HUES64 (cell line): ENCODE results near the gene GAS7.

Experiments
- H3K27ac ChIP-seq: 2 replicates; pipeline ENCODE4 v1.7.0; 2013; ENCODE audit warnings: low read depth, low read length, inconsistent platforms
- H3K27me3 ChIP-seq: 2 replicates; pipeline ENCODE4 v1.6.1; 2013; ENCODE audit warnings: mild to moderate bottlenecking, low read length; ENCODE audit not compliant: insufficient read depth
- H3K36me3 ChIP-seq: 2 replicates; pipeline ENCODE4 v1.6.1; 2013; ENCODE audit warnings: mild to moderate bottlenecking, low read length; ENCODE audit not compliant: insufficient read depth
- H3K4me1 ChIP-seq: 2 replicates; pipeline ENCODE4 v1.6.1; 2013; ENCODE audit warnings: mild to moderate bottlenecking, low read length, moderate library complexity; ENCODE audit not compliant: insufficient read depth
- H3K4me3 ChIP-seq: 2 replicates; pipeline ENCODE4 v1.5.1; 2013; ENCODE audit warnings: mild to moderate bottlenecking, low read length, moderate library complexity
- H3K9ac ChIP-seq: 2 replicates; pipeline ENCODE4 v1.6.1; 2013; ENCODE audit warnings: mild to moderate bottlenecking, low read depth, low read length
- H3K9me3 ChIP-seq: 2 replicates; pipeline ENCODE4 v1.6.1; 2013; ENCODE audit warnings: low read depth, low read length; ENCODE audit not compliant: insufficient read depth
- WGBS: fragments of 150-250, 120-280 bp; methylation state at CpG from one replicate; pipeline ENCODE4 v1.1.7; 2013; ENCODE audit warnings: missing lambda C conversion rate; 5-methylcytosine and 5-hydroxymethylcytosine counted together

Gene GAS7

DNA sequence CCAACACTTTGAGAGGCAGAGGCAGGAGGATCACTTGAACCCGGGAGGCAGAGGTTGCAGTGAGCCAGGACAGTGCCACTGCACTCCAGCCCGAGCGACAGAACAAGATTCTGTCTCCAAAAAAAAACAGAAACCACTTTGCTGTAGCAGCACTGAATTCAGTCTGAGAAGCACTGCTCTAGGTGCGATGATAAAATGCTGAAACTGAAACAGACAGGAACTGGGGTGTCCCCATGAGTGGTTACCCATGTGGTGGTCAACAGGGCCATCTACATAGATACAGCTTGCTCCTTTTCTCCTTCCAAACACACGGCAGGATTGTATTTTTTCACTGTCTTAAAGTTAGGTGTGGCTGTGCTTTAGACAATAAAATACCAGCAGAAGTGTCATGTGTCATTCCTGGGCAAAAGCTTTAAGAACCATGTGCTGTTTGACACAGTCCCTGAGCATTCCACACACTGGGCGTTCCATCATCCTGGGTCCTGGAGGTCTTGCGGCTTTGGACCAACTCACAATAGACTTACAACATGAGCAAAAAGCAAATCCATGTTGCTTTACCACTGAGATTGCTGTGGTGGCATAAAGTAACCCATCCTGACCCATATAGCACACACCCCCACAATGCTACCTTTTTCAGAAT, 11.5 kb downstream of the GAS7 start:
- H3K4me1 ChIP-seq: peaks cover 18% of the 10 kb centered on the region
- WGBS: 94% methylated on average over 7 of the region's 7 CpGs
- no peak overlapping the region for H3K27ac ChIP-seq
- H3K36me3 ChIP-seq: no peaks in the 10 kb centered on the region
- H3K4me3 ChIP-seq: no peak overlapping the region
- no peaks in the 10 kb centered on the region for H3K9me3 ChIP-seq
- no peak overlapping the region for H3K9ac ChIP-seq
- no peaks in the 10 kb centered on the region for H3K27me3 ChIP-seq

GRCh38 chr17:10183931-10184930, 14.2 kb downstream of the GAS7 start:
- no peaks in the 10 kb centered on the region for H3K36me3 ChIP-seq
- H3K27ac ChIP-seq: 0 out of 2 replicates have a peak overlapping the region, but pooled peaks have one; percentile 11
- H3K9me3 ChIP-seq: no peaks in the 10 kb centered on the region
- H3K4me1 ChIP-seq: peaks cover 31% of the 10 kb centered on the region
- H3K9ac ChIP-seq: 0 out of 2 replicates have a peak overlapping the region, but pooled peaks have one; percentile 1
- H3K27me3 ChIP-seq: no peaks in the 10 kb centered on the region
- 63% methylated on average over 8 of the region's 8 CpGs for WGBS
- no peak overlapping the region for H3K4me3 ChIP-seq

DNA sequence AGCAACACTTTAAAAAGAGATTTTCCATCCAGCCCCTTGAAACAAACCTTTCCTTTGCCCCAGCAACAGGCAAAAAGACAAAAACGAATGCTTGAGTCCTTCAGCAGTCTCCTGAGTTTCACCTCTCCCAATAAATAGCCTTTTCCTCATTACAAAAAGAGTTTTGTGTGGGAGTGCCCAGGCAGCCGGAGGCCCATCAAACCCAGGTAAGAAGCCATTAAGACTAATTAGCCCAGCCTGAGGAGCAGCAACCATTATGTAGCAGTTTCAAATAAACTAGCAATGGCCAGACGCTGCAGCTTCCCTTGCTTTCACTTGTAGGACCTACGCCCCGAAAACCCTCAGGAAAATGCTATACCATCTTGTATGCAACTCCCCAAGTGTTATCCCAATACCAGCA, 15.6 kb downstream of the GAS7 start:
- Histone ChIP-seq H3K36me3 (no peaks in the 10 kb centered on the region), H3K27me3 (no peaks in the 10 kb centered on the region), H3K9ac (no peak overlapping the region), H3K9me3 (no peaks in the 10 kb centered on the region), H3K4me3 (no peak overlapping the region), H3K4me1 (peaks cover 44% of the 10 kb centered on the region), H3K27ac (no peak overlapping the region)
- 81% methylated on average over 5 of the region's 5 CpGs for WGBS

DNA sequence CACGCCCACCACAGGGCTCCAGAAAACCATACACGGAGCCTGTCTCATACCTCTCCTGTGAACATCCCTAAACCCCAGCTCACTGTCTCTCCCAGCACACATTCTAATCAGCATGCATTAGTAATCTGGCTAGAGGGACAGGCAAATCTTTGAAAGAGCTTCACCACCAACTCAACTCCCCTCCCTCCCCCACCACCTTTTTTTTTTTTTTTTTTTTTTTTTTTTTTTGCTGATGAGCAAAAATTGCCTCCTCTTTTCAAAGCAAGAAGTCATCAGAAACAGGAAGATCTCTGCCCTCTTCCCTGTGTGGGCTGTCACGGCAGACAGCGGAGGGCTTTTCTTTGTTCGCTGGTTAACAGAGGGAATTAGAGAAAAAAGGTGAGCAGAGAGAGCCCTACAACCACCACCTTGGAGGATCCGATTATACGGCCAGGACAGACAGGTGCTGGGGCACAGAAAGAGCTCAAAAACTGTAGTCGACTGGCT, 19.9 kb downstream of the GAS7 start:
- H3K4me3 ChIP-seq: peak overlapping the region; percentile 18; the same call in 1 of the 2 replicates
- H3K27ac ChIP-seq: peak overlapping the region; percentile 76; the same call in 1 of the 2 replicates
- H3K4me1 ChIP-seq: peaks cover 47% of the 10 kb centered on the region
- H3K9ac ChIP-seq: no peak overlapping the region
- WGBS: 42% methylated on average over 7 of the region's 8 CpGs
- no peaks in the 10 kb centered on the region for H3K27me3 ChIP-seq
- H3K36me3 ChIP-seq: no peaks in the 10 kb centered on the region
- H3K9me3 ChIP-seq: no peaks in the 10 kb centered on the region

GRCh38 chr17:10177913-10178505, 20.4 kb downstream of the GAS7 start:
- H3K27ac ChIP-seq: peak overlapping the region; percentile 76; the same call in 1 of the 2 replicates
- no peaks in the 10 kb centered on the region for H3K27me3 ChIP-seq
- H3K36me3 ChIP-seq: no peaks in the 10 kb centered on the region
- H3K4me3 ChIP-seq: peak overlapping the region; percentile 18
- H3K4me1 ChIP-seq: peaks cover 44% of the 10 kb centered on the region
- peak overlapping the region; percentile 34; the same call in 1 of the 2 replicates for H3K9ac ChIP-seq
- no peaks in the 10 kb centered on the region for H3K9me3 ChIP-seq
- WGBS: 19% methylated on average over 12 of the region's 12 CpGs

GRCh38 chr17:10177131-10177912, 21.1 kb downstream of the GAS7 start:
- WGBS: 41% methylated on average over 6 of the region's 6 CpGs
- no peak overlapping the region for H3K4me3 ChIP-seq
- H3K9ac ChIP-seq: peak overlapping the region; percentile 34; the same call in 1 of the 2 replicates
- peak overlapping the region; percentile 76; the same call in 1 of the 2 replicates for H3K27ac ChIP-seq
- peaks cover 44% of the 10 kb centered on the region for H3K4me1 ChIP-seq
- no peaks in the 10 kb centered on the region for H3K27me3 ChIP-seq
- no peaks in the 10 kb centered on the region for H3K36me3 ChIP-seq
- H3K9me3 ChIP-seq: no peaks in the 10 kb centered on the region

DNA sequence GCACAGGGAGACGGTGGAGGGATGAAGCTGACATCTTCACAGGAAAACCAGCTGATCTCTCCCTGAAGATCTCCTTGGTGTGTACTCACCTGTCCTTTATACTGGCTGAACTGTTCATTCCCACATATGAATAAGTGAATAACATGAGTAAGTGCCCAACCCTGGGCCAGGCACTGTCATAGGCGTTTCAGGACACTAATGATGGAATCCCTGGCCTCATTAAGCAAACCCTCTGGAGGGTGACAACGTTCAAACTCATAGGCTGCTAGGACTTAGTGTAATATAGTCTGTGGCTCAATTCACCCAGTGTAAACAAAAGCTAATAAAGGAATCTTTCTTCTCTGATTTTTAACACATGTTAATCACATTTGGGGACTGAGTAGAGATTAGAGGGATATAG, 24.5 kb downstream of the GAS7 start:
- 82% methylated on average over 3 of the region's 3 CpGs for WGBS
- Histone ChIP-seq H3K4me1 (peaks cover 45% of the 10 kb centered on the region), H3K27ac (no peak overlapping the region)

GRCh38 chr17:10172778-10173177, 25.6 kb downstream of the GAS7 start:
- Histone ChIP-seq H3K4me3 (no peak overlapping the region), H3K9ac (no peak overlapping the region), H3K9me3 (no peaks in the 10 kb centered on the region), H3K27me3 (no peaks in the 10 kb centered on the region), H3K27ac (no peak overlapping the region), H3K36me3 (no peaks in the 10 kb centered on the region), H3K4me1 (peaks cover 34% of the 10 kb centered on the region)
- 96% methylated on average over 6 of the region's 6 CpGs for WGBS

More for the DNA sequence above, 24.5 kb downstream of the GAS7 start:
- H3K36me3 ChIP-seq: no peaks in the 10 kb centered on the region
- H3K9ac ChIP-seq: no peak overlapping the region
- H3K4me3 ChIP-seq: no peak overlapping the region
- no peaks in the 10 kb centered on the region for H3K27me3 ChIP-seq
- H3K9me3 ChIP-seq: no peaks in the 10 kb centered on the region

DNA sequence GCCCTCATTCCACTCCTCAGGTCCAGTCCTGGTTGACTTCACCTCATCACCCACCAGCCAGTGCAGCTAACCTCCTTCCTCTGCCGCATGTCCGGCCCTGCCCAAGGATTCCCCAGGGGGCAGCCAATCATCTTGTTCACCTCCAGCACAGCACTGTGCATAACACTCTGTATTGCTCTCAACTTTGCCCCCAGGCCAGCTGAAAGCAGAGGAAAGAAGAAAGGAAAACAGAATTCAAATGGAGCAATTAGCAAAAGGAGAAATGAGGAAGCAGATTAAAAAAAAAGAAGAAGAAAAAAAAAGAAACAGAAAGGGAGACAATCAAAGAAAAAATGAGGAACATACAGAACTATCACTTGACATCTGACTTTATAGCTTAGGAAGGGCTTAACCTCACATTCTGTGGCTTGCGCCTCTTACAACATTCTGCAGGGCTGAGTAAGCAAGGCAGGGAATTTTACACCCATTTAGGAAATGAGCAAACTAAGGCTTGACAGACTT, 26.1 kb downstream of the GAS7 start:
- 52% methylated on average over 3 of the region's 3 CpGs for WGBS

DNA sequence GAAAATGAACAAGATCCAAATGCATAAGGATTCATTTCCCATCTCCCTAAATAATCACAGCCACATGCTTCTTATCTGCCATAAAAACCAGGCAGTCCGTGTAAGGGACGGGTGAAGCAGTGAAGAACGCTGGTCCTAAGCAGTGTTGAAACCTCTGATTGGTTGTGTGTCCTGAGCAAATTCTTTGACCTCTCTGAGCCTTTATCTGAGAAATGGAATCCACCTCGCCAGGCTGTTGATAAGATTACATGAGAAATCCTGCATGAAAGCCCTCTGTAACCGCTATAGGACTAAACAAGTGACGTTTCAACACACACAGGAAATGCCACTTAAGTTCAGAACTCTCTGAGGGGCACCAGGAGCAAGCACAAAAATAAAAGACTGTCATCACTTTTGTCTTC, 26.8 kb downstream of the GAS7 start:
- Histone ChIP-seq H3K27ac (no peak overlapping the region), H3K4me1 (peaks cover 22% of the 10 kb centered on the region), H3K9ac (no peak overlapping the region)

More for the DNA sequence above, 26.1 kb downstream of the GAS7 start:
- Histone ChIP-seq H3K4me1 (peaks cover 29% of the 10 kb centered on the region), H3K9me3 (no peaks in the 10 kb centered on the region), H3K27me3 (no peaks in the 10 kb centered on the region), H3K36me3 (no peaks in the 10 kb centered on the region), H3K4me3 (no peak overlapping the region), H3K27ac (no peak overlapping the region), H3K9ac (no peak overlapping the region)

More for the DNA sequence above, 26.8 kb downstream of the GAS7 start:
- Histone ChIP-seq H3K36me3 (no peaks in the 10 kb centered on the region), H3K27me3 (no peaks in the 10 kb centered on the region), H3K4me3 (no peak overlapping the region), H3K9me3 (no peaks in the 10 kb centered on the region)
- WGBS: 63% methylated on average over 6 of the region's 6 CpGs
